A549 (cell line): Measurements from ENCODE around the gene TIMP1.

Experiments used
- CBX2 ChIP-seq: fragments of 200-600 bp; sonication (generic); IDR thresholded peaks from 2 replicates; pipeline ENCODE4 v1.6.1; 2016; ENCODE audit warnings: low read depth, mild to moderate bottlenecking, borderline replicate concordance
- CTCF ChIP-seq: fragments of >200 bp; sonication (Bioruptor Twin); formaldehyde crosslinking; IDR thresholded peaks from 3 replicates; pipeline ENCODE4 v1.5.1; 2016
- EHF ChIP-seq: fragments of 250-450 bp; sonication (Bioruptor Pico); IDR thresholded peaks from 2 replicates; pipeline ENCODE4 v1.5.0; 2020; ENCODE audit warnings: mild to moderate bottlenecking
- GATA3 ChIP-seq: IDR thresholded peaks from 2 replicates; pipeline ENCODE4 v1.6.1; 2012; ENCODE audit warnings: borderline replicate concordance

GRCh38 chrX:47539860-47540259 lies 42.4 kb upstream of the TIMP1 start:
- TF ChIP-seq CTCF (no peak), EHF (CRISPR knock-in tag) (no peak), GATA3 (no peak), CBX2 (no peak)
